Measurements from ENCODE around the gene MKI67. TPM values are rescaled to one million over a fixed set of nuclear protein-coding genes. Genes with fewer than 3 reads are reported as not detected.

Gene MKI67
- total and polyA plus RNA-seq, 2 donors (not counting 3 experiments of a cell fraction or from before 2014, with no cell fraction given), result 16.2 to 125 TPM

GRCh38 chr10:128058106-128058749 lies 68.0 kb downstream of the MKI67 start:
- Histone ChIP-seq H3K27me3 (ENCODE audit: control insufficient read depth in 2 of 2, insufficient read depth in 2 of 2, low read length in 2 of 2) (no peaks in the 10 kb centered on the region), H2AFZ (ENCODE audit: low read depth, low read length) (no peak overlapping the region), H4K20me1 (replicated peaks; ENCODE audit: control insufficient read depth, extremely low read depth, insufficient read depth, low read length) (no peaks in the 10 kb centered on the region), H3K9me1 (replicated peaks; ENCODE audit: control insufficient read depth, extremely low read depth, insufficient read depth, low read length) (no peaks in the 10 kb centered on the region), H3K9me3 (replicated peaks; ENCODE audit: control insufficient read depth, insufficient read depth, low read length) (no peaks in the 10 kb centered on the region), H3K4me2 (ENCODE audit: insufficient read depth, low read length) (no peak overlapping the region), H3K79me2 (ENCODE audit: control insufficient read depth, insufficient read depth, low read length) (no peaks in the 10 kb centered on the region), H3K9ac (replicated peaks; ENCODE audit: extremely low read depth, insufficient read depth, low read length) (no peak overlapping the region), H3K36me3 (ENCODE audit: control insufficient read depth in 2 of 2, extremely low read depth in 1 of 2, insufficient read depth in 2 of 2, low read length in 2 of 2) (peaks cover 23 to 52% of the 10 kb centered on the region in 2 experiments), H3K4me3 (replicated peaks in 1 of 3; ENCODE audit: insufficient read depth in 1 of 3, low read depth in 1 of 3, low read length in 3 of 3) (no peak overlapping the region), H3K4me1 (ENCODE audit: control insufficient read depth, extremely low read depth, insufficient read depth, low read length) (peaks cover 22% of the 10 kb centered on the region), H3K27ac (ENCODE audit: insufficient read depth, low read depth, low read length) (no peak overlapping the region)
- TF ChIP-seq CTCF (IDR thresholded peaks at IDR 0.05; ENCODE audit: extremely low read depth in 1 of 2, insufficient read depth in 1 of 2, low read depth in 1 of 2, low read length in 2 of 2) (no peak), GATA2 (IDR thresholded peaks at IDR 0.05; ENCODE audit: insufficient read depth, insufficient read length, low read depth, low read length) (no peak), EZH2 (IDR thresholded peaks at IDR 0.05; ENCODE audit: borderline replicate concordance, low read depth, low read length, severe bottlenecking) (no peak), JUN (IDR thresholded peaks at IDR 0.05; ENCODE audit: borderline replicate concordance, insufficient read depth, insufficient read length, low read depth) (no peak), POLR2AphosphoS5 (IDR thresholded peaks at IDR 0.05; ENCODE audit: insufficient read depth, low read depth, low read length) (no peak), POLR2A (IDR thresholded peaks at IDR 0.05; ENCODE audit: low read depth, low read length) (no peak), MAX (IDR thresholded peaks at IDR 0.05; ENCODE audit: insufficient read depth, insufficient read length) (no peak), FOS (IDR thresholded peaks at IDR 0.05; ENCODE audit: borderline replicate concordance, insufficient read depth, low read length) (no peak), MYC (IDR thresholded peaks at IDR 0.05; ENCODE audit: low read depth, low read length) (no peak)
- intact Hi-C loops (cut with micrococcal nuclease) (no loop called here), dilution Hi-C loops (cut with MboI; ENCODE audit: extremely low pct_ligation_motif_present, low sequenced_read_pairs) (no loop called here)
- POLR2A ChIA-PET, result no interaction called here
- CTCF ChIA-PET, result interaction anchor here (0.7 to 7.3 kb wide), 5 partner anchors 9 to 23 kb away, joined by 3 to 42 read pairs (median 12); no protein-coding TSS in a partner anchor
- BruUV-seq (replicated peaks), result no TSS peak
- DNase-seq (ENCODE audit: low read depth, low spot score), result no peak
- FAIRE-seq, result no peak
